Measurements from ENCODE around the gene TNRC6B.

- TF ChIP-seq ZBTB21 (tag by site-specific recombination; IDR thresholded peaks at IDR 0.05) (no peak), ZNF621 (tag by site-specific recombination; IDR thresholded peaks at IDR 0.05) (no peak), ZNF558 (tag by site-specific recombination; IDR thresholded peaks at IDR 0.05) (no peak), ZNF148 (tag by site-specific recombination; IDR thresholded peaks at IDR 0.05; ENCODE audit: borderline replicate concordance) (no peak), GLI2 (tag by site-specific recombination; IDR thresholded peaks at IDR 0.05; ENCODE audit: borderline replicate concordance, low read depth) (no peak)
Measured at GRCh38 chr22:40314041-40314440, 136.3 kb downstream of the TNRC6B start.
